ENCODE results near the gene KSR1.

Gene KSR1

DNA sequence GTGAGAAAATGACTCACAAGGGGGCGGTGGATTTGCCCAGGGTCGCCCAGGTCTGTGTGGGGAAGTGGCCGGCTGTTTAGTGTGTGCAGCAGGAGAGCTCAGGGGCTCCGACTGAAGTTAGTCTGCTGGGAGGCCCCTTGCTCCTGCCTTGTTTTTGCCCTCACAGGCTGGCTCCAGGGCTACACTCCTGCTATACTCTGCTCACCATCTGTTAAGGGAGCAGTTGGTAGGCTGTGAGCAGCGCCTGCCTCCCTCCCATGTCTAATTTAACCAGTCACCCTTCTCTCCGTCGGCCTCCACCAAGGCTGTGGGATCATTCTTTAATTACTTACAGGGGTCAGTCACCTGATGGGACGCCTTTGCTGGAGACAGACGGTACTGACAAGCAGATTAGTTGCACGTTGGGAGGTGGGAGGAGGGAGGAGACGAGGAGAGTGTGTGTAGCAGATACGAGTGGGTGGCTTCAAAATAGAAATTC lies 35.5 kb downstream of the KSR1 start:
- H3K4me3 ChIP-seq (ENCODE audit: low read length): no peak overlapping the region
- no peak for DNase-seq (ENCODE audit: low read depth)
- TF ChIP-seq, protein P1, sequence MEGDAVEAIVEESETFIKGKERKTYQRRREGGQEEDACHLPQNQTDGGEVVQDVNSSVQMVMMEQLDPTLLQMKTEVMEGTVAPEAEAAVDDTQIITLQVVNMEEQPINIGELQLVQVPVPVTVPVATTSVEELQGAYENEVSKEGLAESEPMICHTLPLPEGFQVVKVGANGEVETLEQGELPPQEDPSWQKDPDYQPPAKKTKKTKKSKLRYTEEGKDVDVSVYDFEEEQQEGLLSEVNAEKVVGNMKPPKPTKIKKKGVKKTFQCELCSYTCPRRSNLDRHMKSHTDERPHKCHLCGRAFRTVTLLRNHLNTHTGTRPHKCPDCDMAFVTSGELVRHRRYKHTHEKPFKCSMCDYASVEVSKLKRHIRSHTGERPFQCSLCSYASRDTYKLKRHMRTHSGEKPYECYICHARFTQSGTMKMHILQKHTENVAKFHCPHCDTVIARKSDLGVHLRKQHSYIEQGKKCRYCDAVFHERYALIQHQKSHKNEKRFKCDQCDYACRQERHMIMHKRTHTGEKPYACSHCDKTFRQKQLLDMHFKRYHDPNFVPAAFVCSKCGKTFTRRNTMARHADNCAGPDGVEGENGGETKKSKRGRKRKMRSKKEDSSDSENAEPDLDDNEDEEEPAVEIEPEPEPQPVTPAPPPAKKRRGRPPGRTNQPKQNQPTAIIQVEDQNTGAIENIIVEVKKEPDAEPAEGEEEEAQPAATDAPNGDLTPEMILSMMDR (conservative IDR thresholded peaks at IDR 0.05; ENCODE audit: low read depth, low read length): no peak

DNA sequence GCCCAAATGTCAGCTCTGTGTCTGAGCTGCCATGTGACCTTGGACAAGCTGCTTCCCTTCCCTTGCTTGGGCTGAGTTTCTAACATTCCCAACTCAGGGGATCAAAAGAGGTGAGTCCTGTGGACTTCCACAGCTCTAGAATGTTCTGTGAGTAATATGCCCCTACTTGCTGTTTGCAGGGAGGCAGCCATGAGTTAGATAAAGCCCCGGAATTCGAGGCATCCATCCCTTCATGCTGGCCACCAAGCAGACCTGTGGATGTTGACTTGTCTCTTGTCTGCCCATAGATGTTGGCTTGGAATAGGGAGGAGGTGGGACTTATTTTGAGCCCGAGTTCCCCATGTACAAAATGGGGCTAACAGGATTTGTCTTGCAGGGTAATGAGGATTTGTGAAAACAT lies 36.2 kb downstream of the KSR1 start:
- DNase-seq (ENCODE audit: low read depth): no peak
- no peak overlapping the region for H3K4me3 ChIP-seq (ENCODE audit: low read length)
- TF ChIP-seq, protein P1 (conservative IDR thresholded peaks at IDR 0.05; ENCODE audit: low read depth, low read length): no peak

DNA sequence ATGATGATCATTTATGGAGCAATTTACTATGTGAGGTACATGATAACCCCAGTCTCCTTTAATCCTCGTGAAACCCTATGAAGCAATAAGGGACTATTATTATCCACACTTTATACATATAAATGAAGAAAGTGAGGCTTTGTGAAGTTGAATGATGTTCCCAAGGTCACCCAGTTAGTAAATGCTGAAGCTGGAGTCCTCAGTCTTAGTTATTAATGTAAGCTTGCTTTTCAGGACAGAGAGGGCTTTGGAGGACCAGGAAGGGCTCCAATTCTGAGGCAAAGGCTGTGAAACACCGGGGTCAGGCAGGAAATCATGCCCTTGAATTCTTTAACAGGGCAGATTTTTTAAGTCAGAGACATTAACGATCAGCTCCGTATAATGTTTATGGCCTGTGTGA lies 36.8 kb downstream of the KSR1 start:
- TF ChIP-seq, protein P1 (conservative IDR thresholded peaks at IDR 0.05; ENCODE audit: low read depth, low read length): no peak
- no peak overlapping the region for H3K4me3 ChIP-seq (ENCODE audit: low read length)
- no peak for DNase-seq (ENCODE audit: low read depth)

DNA sequence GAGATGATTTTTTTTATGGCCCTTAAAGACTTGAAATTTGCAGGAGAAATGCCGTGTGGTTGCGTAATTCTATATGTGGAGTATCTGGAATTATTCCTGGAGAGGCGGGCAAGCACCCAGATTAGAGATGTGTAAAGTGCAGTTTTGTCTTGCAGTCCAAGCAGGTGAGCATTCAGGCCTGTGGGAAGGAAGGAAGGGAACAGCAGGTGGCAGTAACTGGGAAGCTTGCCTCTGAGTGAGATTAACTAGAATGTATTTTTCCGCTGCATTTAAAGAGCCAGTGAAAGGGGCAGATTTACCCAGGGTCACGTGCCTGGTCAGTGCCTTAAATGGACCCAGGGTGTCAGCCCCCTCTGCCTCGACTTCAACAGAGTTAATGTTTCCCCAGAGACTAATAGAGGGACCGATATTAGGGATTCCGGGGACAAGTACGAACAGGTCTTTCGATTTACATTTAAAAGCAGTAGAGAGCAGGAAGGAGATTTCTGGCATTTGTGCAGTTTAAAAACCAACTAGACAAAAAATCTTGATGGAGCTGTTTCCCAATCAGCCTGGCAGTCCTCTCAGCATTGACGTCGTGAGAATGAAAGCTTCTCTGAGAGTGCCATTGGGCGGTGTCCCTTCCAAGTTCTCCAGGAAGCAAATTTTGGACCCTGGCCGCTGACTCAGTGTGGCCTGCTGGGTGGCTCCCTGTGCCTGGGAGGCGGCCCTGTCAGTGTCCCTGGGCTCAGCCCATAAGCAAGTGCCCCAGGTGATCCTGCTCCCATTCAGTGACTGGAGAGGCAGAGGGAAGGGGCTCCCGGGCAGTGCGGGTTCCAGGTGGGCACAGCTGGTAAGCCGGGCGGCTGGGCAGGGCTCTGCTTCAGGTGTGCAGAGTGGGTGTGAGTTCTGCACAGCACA lies 38.2 kb downstream of the KSR1 start:
- DNase-seq (ENCODE audit: low read depth): peak; percentile 54
- no peak overlapping the region for H3K4me3 ChIP-seq (ENCODE audit: low read length)
- TF ChIP-seq, protein P1 (conservative IDR thresholded peaks at IDR 0.05; ENCODE audit: low read depth, low read length): peak; percentile 81

DNA sequence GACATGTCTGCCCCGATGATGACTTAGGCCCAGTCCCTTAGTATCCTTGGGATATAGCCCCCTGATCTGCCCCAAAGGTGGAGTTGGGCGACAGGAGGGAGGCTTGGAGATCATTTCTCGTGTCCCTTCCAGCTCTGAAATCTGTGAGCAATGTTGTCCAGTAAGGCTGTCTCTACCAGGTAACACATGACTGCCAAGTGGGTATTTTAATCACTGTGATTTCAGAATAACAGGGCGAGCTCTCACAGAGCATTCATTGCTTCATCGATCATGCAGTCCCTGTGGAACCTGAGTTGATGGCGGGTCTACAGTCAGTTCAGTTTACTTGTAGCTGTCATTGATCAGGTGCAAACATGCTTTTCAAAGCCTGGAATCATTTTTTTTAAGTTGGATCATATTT lies 39.2 kb downstream of the KSR1 start:
- no peak overlapping the region for H3K4me3 ChIP-seq (ENCODE audit: low read length)
- no peak for DNase-seq (ENCODE audit: low read depth)
- TF ChIP-seq, protein P1 (conservative IDR thresholded peaks at IDR 0.05; ENCODE audit: low read depth, low read length): no peak

DNA sequence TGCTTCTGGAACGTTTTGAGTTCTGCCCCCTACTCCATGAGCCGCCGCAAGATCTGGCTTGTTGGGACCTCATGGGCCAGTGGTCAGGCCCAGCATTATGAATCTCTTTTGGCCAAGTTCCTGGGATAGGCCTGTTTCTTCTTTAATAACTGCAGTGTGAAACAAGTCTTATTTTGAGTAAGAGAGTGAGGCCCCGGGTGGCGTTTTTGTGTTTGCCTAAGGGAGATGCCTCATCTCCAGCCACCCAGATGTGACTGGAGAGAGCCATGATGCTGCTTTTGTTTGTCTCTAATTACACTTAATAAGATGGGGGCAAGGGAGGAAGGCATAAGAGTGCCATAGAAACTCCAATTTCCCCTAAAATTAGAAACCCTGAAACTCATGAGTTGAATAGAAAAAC lies 39.8 kb downstream of the KSR1 start:
- no peak overlapping the region for H3K4me3 ChIP-seq (ENCODE audit: low read length)
- no peak for DNase-seq (ENCODE audit: low read depth)
- TF ChIP-seq, protein P1 (conservative IDR thresholded peaks at IDR 0.05; ENCODE audit: low read depth, low read length): no peak

DNA sequence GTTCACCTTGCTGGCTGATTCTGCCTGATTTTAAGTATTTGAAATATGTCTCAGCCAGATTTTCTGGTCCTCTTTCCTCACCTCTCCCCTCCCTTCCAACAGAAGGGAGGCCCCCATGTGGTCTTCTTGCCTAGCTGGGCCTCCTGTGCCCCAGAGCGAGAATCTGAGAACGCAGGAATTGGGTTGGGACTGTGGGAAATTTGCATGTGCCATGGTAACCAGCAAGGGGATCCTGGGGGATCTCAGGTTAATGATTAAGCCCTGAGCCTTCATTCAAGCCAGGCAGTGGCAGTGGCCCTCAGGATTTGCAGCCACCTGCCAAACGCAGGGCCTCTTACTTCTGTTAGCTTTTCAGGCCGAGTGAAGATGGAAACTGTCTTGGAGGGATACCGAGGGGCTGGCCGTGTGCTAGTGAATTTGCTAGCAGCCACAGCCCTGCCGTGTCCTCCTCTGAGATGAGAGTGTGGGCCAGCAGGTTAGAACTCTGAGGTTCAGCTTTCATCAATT lies 40.2 kb downstream of the KSR1 start:
- DNase-seq (ENCODE audit: low read depth): no peak
- TF ChIP-seq, protein P1 (conservative IDR thresholded peaks at IDR 0.05; ENCODE audit: low read depth, low read length): no peak
- H3K4me3 ChIP-seq (ENCODE audit: low read length): no peak overlapping the region

All from retinal pigment epithelial cell (primary cell).